ENCODE data around the gene ATP2A3. TPM values are rescaled to one million over a fixed set of nuclear protein-coding genes. Genes with fewer than 3 reads are reported as not detected.

The ATP2A3 gene
- total RNA-seq, 1 experiment from 2014 or later, result 13.3 TPM

DNA sequence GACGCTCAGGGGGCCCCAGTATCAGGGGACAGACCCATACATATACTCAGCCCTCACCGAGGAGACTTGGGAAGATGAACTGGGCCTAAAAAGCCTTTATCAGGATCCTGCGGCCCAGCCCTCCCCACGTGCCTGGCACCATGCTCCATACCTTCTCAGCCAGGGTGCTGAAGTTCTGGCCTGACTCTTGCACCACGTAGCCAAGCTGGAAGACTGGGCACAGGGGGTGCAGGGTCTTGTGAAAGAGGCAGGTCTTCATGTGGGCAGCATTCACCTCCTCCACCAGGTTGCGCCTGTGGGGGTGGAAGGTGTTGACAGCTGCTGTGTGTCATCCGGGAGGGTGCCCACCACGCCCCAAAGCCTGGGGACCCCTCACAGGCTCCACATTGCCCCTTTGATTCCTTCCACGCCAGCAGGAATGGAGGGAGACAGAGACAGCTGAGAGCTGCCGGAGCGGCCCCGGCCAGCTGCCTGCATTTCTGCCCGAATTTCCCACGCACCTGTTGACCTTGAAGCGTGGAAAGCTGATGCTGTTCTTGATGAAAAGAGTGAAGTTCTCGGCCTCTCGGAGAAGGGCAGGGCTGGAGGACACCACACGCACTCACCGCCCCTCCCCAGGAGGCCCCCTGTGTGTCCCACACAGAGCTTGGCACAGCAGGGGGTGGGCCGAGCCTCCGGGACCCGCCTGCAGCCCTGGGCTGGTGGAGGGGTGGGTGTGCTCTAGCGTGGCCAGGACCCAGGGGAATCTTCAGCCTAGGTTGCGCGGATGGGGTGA, 61.0 kb downstream of the ATP2A3 start:
- no peaks in the 10 kb centered on the region for H3K36me3 Mint-ChIP-seq (ENCODE audit: insufficient read depth in 1 of 3, low read depth in 3 of 3)
- Histone ChIP-seq H3K23ac (ENCODE audit: insufficient read length, low read depth, low read length) (no peak overlapping the region), H3K14ac (ENCODE audit: insufficient read depth, low read length) (peak overlapping the region; percentile 32; the same call in 1 of the 2 replicates), H4K8ac (replicated peaks; ENCODE audit: insufficient read length, low read depth, low read length) (no peak overlapping the region), H3K9me3 (ENCODE audit: control insufficient read depth, low read depth, low read length) (no peaks in the 10 kb centered on the region), H3K79me2 (ENCODE audit: insufficient read depth, low read length) (no peaks in the 10 kb centered on the region), H3K23me2 (ENCODE audit: insufficient read length, low read depth, low read length, poor library complexity, severe bottlenecking) (no peaks in the 10 kb centered on the region), H2BK5ac (ENCODE audit: insufficient read length, low read length) (no peak overlapping the region), H2BK12ac (ENCODE audit: insufficient read length, low read depth, low read length) (no peak overlapping the region), H3K27me3 (ENCODE audit: insufficient read depth, low read length) (no peaks in the 10 kb centered on the region), H3K56ac (ENCODE audit: insufficient read length, low read depth, low read length) (no peak overlapping the region), H3T11ph (ENCODE audit: low read length) (no peak overlapping the region), H3K4me2 (ENCODE audit: insufficient read depth, insufficient read length, low read length) (no peak overlapping the region), H2AK5ac (ENCODE audit: insufficient read length, low read length) (no peak overlapping the region), H3K79me1 (ENCODE audit: insufficient read depth, low read depth, low read length, poor library complexity, severe bottlenecking) (no peaks in the 10 kb centered on the region), H3K18ac (ENCODE audit: insufficient read length, low read depth, low read length) (no peak overlapping the region), H2BK15ac (ENCODE audit: low read depth, low read length) (0 out of 2 replicates have a peak overlapping the region, but pooled peaks have one; percentile 73), H2BK20ac (ENCODE audit: low read depth, low read length, poor library complexity, severe bottlenecking) (no peak overlapping the region), H2AFZ (ENCODE audit: low read length) (no peak overlapping the region), H3K9ac (ENCODE audit: extremely low read depth, insufficient read length, low read length) (no peak overlapping the region), H3K4me1 (ENCODE audit: insufficient read depth, low read length) (no peaks in the 10 kb centered on the region; the same call in 1 of the 2 replicates), H4K91ac (ENCODE audit: insufficient read length, low read depth, low read length) (no peak overlapping the region), H4K5ac (ENCODE audit: insufficient read length, low read depth, low read length) (no peak overlapping the region), H2BK120ac (ENCODE audit: low read depth, low read length, poor library complexity, severe bottlenecking) (no peak overlapping the region), H3K27ac (ENCODE audit: insufficient read length, low read depth, low read length) (no peak overlapping the region), H4K20me1 (ENCODE audit: control insufficient read depth, insufficient read depth, insufficient read length) (no peaks in the 10 kb centered on the region), H3K4ac (ENCODE audit: low read depth, low read length) (no peak overlapping the region)
- no peak for DNase-seq
- TF ChIP-seq, protein P1, sequence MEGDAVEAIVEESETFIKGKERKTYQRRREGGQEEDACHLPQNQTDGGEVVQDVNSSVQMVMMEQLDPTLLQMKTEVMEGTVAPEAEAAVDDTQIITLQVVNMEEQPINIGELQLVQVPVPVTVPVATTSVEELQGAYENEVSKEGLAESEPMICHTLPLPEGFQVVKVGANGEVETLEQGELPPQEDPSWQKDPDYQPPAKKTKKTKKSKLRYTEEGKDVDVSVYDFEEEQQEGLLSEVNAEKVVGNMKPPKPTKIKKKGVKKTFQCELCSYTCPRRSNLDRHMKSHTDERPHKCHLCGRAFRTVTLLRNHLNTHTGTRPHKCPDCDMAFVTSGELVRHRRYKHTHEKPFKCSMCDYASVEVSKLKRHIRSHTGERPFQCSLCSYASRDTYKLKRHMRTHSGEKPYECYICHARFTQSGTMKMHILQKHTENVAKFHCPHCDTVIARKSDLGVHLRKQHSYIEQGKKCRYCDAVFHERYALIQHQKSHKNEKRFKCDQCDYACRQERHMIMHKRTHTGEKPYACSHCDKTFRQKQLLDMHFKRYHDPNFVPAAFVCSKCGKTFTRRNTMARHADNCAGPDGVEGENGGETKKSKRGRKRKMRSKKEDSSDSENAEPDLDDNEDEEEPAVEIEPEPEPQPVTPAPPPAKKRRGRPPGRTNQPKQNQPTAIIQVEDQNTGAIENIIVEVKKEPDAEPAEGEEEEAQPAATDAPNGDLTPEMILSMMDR (conservative IDR thresholded peaks at IDR 0.05), result no peak
- WGBS (ENCODE audit: extremely low coverage, insufficient read length, low lambda C conversion rate), result no CpG with 5 or more reads among the region's 25 CpGs
- H3K4me1 Mint-ChIP-seq, result peaks cover 15 to 18% of the 10 kb centered on the region in 2 experiments
- no peak overlapping the region for H3K27ac Mint-ChIP-seq
- H3K4me3 Mint-ChIP-seq, result no peak overlapping the region
- peaks cover 2% of the 10 kb centered on the region; the same call in 1 of the 2 replicates for H3K27me3 Mint-ChIP-seq (ENCODE audit: low read depth)
- no peaks in the 10 kb centered on the region for H3K9me3 Mint-ChIP-seq

All from H9 (cell line).